K562 (cell line): Measurements from ENCODE around the gene CACNB2.

ENCODE experiments used
- MYNN ChIP-seq, 2 experiments: sonication (generic); formaldehyde crosslinking in 1 of 2; IDR thresholded peaks; 2 replicates each; pipeline versions ENCODE4 v1.5.0 to v1.6.1; 2016 to 2020; ENCODE audit warnings: antibody characterized with exemption in 1 of 2, missing genetic modification reagents in 1 of 2
- SREBF2 ChIP-seq: sonication (generic); formaldehyde crosslinking; IDR thresholded peaks from 2 replicates; pipeline ENCODE4 v1.4.0; 2020; ENCODE audit warnings: mild to moderate bottlenecking, missing genetic modification reagents
- TAF1 ChIP-seq: IDR thresholded peaks from 2 replicates; pipeline ENCODE4 v1.6.1; 2011; ENCODE audit warnings: mild to moderate bottlenecking, low read length, moderate library complexity; ENCODE audit not compliant: insufficient read depth, control insufficient read depth, severe bottlenecking; ENCODE audit errors: extremely low read depth
- TF ChIP-seq, protein P1 (sequence below): fragments of 250-450 bp; sonication (Bioruptor Pico); IDR thresholded peaks from 2 replicates; pipeline ENCODE4 v1.8.0; 2021; ENCODE audit warnings: moderate library complexity, mild to moderate bottlenecking, inconsistent platforms

DNA sequence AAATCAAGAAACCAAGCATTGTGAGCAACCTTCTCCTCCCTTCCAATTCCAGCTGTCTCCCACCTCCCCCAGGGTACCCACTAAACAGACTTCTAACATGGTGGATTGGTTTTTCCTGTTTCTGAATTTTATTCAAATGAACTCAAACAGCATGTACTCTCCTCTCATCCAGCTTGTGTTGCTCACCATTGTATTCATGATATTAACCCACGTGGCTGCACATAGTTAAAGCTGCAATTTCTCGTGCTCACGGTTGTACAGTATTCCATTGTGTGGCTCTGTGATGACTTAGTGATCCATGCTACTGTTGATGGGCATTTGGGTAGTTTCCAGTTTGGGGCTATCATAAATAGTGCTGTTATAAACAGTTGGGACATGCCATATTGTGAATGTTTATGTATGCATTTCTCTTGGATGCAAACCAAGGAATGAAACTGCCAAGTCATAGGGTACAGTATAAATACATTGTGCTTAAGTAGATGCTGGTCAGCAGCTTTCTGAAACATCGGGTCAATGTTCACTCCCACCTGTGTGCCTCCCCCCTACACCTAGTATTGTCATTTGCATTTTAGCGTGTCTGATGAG, 124.3 kb downstream of the CACNB2 start:
- TF ChIP-seq, protein P1, sequence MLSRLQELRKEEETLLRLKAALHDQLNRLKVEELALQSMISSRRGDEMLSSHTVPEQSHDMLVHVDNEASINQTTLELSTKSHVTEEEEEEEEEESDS (CRISPR knock-in tag), result no peak
- TF ChIP-seq TAF1 (no peak), MYNN (IDR thresholded peaks at IDR 0.05) (no peak), MYNN (CRISPR knock-in tag; IDR thresholded peaks at IDR 0.05) (no peak), SREBF2 (CRISPR knock-in tag) (no peak)
